ENCODE measurements around the gene ZNF804A. TPM values are rescaled to one million over a fixed set of nuclear protein-coding genes. Genes with fewer than 3 reads are reported as not detected.

The ZNF804A gene
- total and polyA plus RNA-seq, 2 donors = 0.05 to 0.09 TPM

GRCh38 chr2:184945824-184946223, 347.5 kb downstream of the ZNF804A start:
- H3K27ac ChIP-seq (ENCODE audit: low read depth in 1 of 2, low read length in 1 of 2) = no peak overlapping the region
- no peaks in the 10 kb centered on the region for H3K9me3 ChIP-seq (ENCODE audit: control insufficient read depth in 2 of 2, insufficient read depth in 1 of 2, low read length in 1 of 2)
- no peaks in the 10 kb centered on the region for H3K36me3 ChIP-seq (ENCODE audit: control insufficient read depth in 2 of 2, insufficient read depth in 2 of 2, low read length in 1 of 2)
- no peak for DNase-seq (ENCODE audit: low read depth in 6 of 9, low spot score in 9 of 9)
- H3K4me1 ChIP-seq (ENCODE audit: control insufficient read depth in 2 of 2, insufficient read depth in 2 of 2, low read length in 2 of 2) = no peaks in the 10 kb centered on the region
- H3K27me3 ChIP-seq (ENCODE audit: control insufficient read depth in 2 of 2, insufficient read depth in 1 of 2, low read length in 1 of 2) = no peaks in the 10 kb centered on the region
- H3K4me3 ChIP-seq (ENCODE audit: low read length in 2 of 2) = no peak overlapping the region

- Histone ChIP-seq H3K4me3 (ENCODE audit: low read length in 2 of 2) (no peak overlapping the region), H3K27me3 (ENCODE audit: control insufficient read depth in 2 of 2, insufficient read depth in 1 of 2, low read length in 1 of 2) (no peaks in the 10 kb centered on the region), H3K4me1 (ENCODE audit: control insufficient read depth in 2 of 2, insufficient read depth in 2 of 2, low read length in 2 of 2) (no peaks in the 10 kb centered on the region), H3K9me3 (ENCODE audit: control insufficient read depth in 2 of 2, insufficient read depth in 1 of 2, low read length in 1 of 2) (no peaks in the 10 kb centered on the region), H3K27ac (ENCODE audit: low read depth in 1 of 2, low read length in 1 of 2) (no peak overlapping the region), H3K36me3 (ENCODE audit: control insufficient read depth in 2 of 2, insufficient read depth in 2 of 2, low read length in 1 of 2) (no peaks in the 10 kb centered on the region)
- DNase-seq (ENCODE audit: low read depth in 6 of 9, low spot score in 9 of 9) = no peak
- 95% methylated on average over 3 of the region's 3 CpGs for WGBS
These were observed 358.5 kb downstream of the ZNF804A start for GRCh38 chr2:184956856-184957255.

GRCh38 chr2:184971546-184972068, 373.3 kb downstream of the ZNF804A start:
- DNase-seq (ENCODE audit: low read depth in 6 of 9, low spot score in 9 of 9) = no peak
- Histone ChIP-seq H3K4me3 (ENCODE audit: low read length in 2 of 2) (no peak overlapping the region), H3K27me3 (ENCODE audit: control insufficient read depth in 2 of 2, insufficient read depth in 1 of 2, low read length in 1 of 2) (no peaks in the 10 kb centered on the region), H3K9me3 (ENCODE audit: control insufficient read depth in 2 of 2, insufficient read depth in 1 of 2, low read length in 1 of 2) (peaks cover 0 to 5% of the 10 kb centered on the region in 2 donors), H3K4me1 (ENCODE audit: control insufficient read depth in 2 of 2, insufficient read depth in 2 of 2, low read length in 2 of 2) (no peaks in the 10 kb centered on the region), H3K36me3 (ENCODE audit: control insufficient read depth in 2 of 2, insufficient read depth in 2 of 2, low read length in 1 of 2) (no peaks in the 10 kb centered on the region), H3K27ac (ENCODE audit: low read depth in 1 of 2, low read length in 1 of 2) (no peak overlapping the region)
- WGBS = 92% methylated on average over 3 of the region's 3 CpGs

Data from thymus (tissue), 11 donors.